Neural progenitor cell (in vitro differentiated cells): ENCODE data around the gene VPS13D. TPM values are rescaled to one million over a fixed set of nuclear protein-coding genes. Genes with fewer than 3 reads are reported as not detected.

Experiments
- DNase-seq: peaks from one replicate; pipeline ENCODE4 v3.0.0-alpha.2; 2016; ENCODE audit warnings: low spot score
- H2AFZ ChIP-seq: fragments of 200-600 bp; sonication (generic); replicated peaks from 2 replicates; pipeline ENCODE4 v1.6.1; 2016; ENCODE audit warnings: antibody characterized with exemption
- H3F3A ChIP-seq: fragments of 200-600 bp; sonication (generic); 2 replicates; pipeline ENCODE4 v1.6.1; 2016; ENCODE audit warnings: antibody characterized with exemption, low read depth
- H3K27ac ChIP-seq: fragments of 200-600 bp; sonication (generic); 2 replicates; pipeline ENCODE4 v1.5.1; 2016; ENCODE audit warnings: mild to moderate bottlenecking
- H3K27me3 ChIP-seq: fragments of 200-600 bp; sonication (generic); 2 replicates; pipeline ENCODE4 v1.6.1; 2016; ENCODE audit warnings: mild to moderate bottlenecking, moderate library complexity
- H3K36me3 ChIP-seq: fragments of 200-600 bp; sonication (generic); 2 replicates; pipeline ENCODE4 v1.5.1; 2016
- H3K4me1 ChIP-seq: fragments of 200-600 bp; sonication (generic); 2 replicates; pipeline ENCODE4 v1.6.1; 2016; ENCODE audit warnings: mixed run types
- H3K4me2 ChIP-seq: fragments of 200-600 bp; sonication (generic); 2 replicates; pipeline ENCODE4 v1.6.1; 2016
- H3K4me3 ChIP-seq: fragments of 200-600 bp; sonication (generic); 2 replicates; pipeline ENCODE4 v1.5.1; 2016
- H3K79me2 ChIP-seq: fragments of 200-600 bp; sonication (generic); 2 replicates; pipeline ENCODE4 v1.6.1; 2016; ENCODE audit warnings: low read depth
- H3K9ac ChIP-seq: fragments of 200-600 bp; sonication (generic); 2 replicates; pipeline ENCODE4 v1.6.1; 2016
- H3K9me3 ChIP-seq: fragments of 200-600 bp; sonication (generic); 2 replicates; pipeline ENCODE4 v1.5.1; 2016; ENCODE audit warnings: low read depth
- H4K20me1 ChIP-seq: fragments of 200-600 bp; sonication (generic); 2 replicates; pipeline ENCODE4 v1.6.1; 2016; ENCODE audit warnings: low read depth
- H3K27ac Mint-ChIP-seq: 3 replicates; pipeline ENCODE4 v1.8.0; 2021; ENCODE audit warnings: mixed read lengths
- H3K27me3 Mint-ChIP-seq: 2 replicates; pipeline ENCODE4 v1.8.0; 2022; ENCODE audit warnings: low read depth, mild to moderate bottlenecking, inconsistent platforms, moderate library complexity, mixed read lengths; ENCODE audit not compliant: insufficient read depth
- H3K36me3 Mint-ChIP-seq: 3 replicates; pipeline ENCODE4 v1.8.0; 2021; ENCODE audit warnings: mixed read lengths
- H3K4me1 Mint-ChIP-seq: 3 replicates; pipeline ENCODE4 v1.8.0; 2021; ENCODE audit warnings: mixed read lengths
- H3K4me3 Mint-ChIP-seq: 3 replicates; pipeline ENCODE4 v1.8.0; 2021; ENCODE audit warnings: mild to moderate bottlenecking, moderate library complexity, mixed read lengths
- H3K9me3 Mint-ChIP-seq: 3 replicates; pipeline ENCODE4 v1.8.0; 2020; ENCODE audit warnings: mixed read lengths
- EZH2 ChIP-seq: fragments of 200-600 bp; sonication (generic); IDR thresholded peaks from 2 replicates; pipeline ENCODE4 v1.6.1; 2017; ENCODE audit warnings: antibody characterized with exemption, mild to moderate bottlenecking, moderate library complexity
- EZH2phosphoT487 ChIP-seq: fragments of 200-600 bp; sonication (generic); IDR thresholded peaks from 2 replicates; pipeline ENCODE4 v1.6.1; 2017; ENCODE audit warnings: antibody characterized with exemption
- total RNA-seq: library from RNA; depleted of rRNA; stranded (reverse); fragments of >200 nt; gene quantifications from 2 replicates; pipeline ENCODE4 v1.2.3, GENCODE V29; 2015; ENCODE audit warnings: low replicate concordance
- TF ChIP-seq, protein P1 (sequence below): fragments of 200-600 bp; sonication (generic); IDR thresholded peaks from 2 replicates; pipeline ENCODE4 v1.5.1; 2017; ENCODE audit warnings: antibody characterized with exemption, mild to moderate bottlenecking

The VPS13D gene
- total RNA-seq, 1 donor from 2014 or later = 16.4 TPM

DNA sequence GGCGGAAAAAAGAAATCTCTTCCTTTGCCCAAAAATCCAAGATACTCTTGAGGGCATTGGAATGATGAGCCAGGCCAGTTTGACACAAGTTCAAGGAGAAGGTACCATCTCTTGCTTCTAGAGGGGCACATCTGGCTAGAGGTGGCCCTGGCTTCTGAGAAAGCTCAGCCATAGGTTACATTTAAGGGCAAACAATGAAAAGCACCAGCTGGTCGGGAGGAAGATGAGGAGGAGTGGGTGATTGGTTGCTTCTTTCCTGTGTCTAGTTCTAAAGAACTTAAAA lies 256.2 kb downstream of the VPS13D start:
- no peak for TF ChIP-seq EZH2
- no peak for TF ChIP-seq EZH2phosphoT487
- TF ChIP-seq, protein P1, sequence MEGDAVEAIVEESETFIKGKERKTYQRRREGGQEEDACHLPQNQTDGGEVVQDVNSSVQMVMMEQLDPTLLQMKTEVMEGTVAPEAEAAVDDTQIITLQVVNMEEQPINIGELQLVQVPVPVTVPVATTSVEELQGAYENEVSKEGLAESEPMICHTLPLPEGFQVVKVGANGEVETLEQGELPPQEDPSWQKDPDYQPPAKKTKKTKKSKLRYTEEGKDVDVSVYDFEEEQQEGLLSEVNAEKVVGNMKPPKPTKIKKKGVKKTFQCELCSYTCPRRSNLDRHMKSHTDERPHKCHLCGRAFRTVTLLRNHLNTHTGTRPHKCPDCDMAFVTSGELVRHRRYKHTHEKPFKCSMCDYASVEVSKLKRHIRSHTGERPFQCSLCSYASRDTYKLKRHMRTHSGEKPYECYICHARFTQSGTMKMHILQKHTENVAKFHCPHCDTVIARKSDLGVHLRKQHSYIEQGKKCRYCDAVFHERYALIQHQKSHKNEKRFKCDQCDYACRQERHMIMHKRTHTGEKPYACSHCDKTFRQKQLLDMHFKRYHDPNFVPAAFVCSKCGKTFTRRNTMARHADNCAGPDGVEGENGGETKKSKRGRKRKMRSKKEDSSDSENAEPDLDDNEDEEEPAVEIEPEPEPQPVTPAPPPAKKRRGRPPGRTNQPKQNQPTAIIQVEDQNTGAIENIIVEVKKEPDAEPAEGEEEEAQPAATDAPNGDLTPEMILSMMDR = no peak
- Histone ChIP-seq H3K27ac (no peak overlapping the region), H3K27me3 (no peaks in the 10 kb centered on the region), H3K9me3 (no peaks in the 10 kb centered on the region), H3K9ac (no peak overlapping the region), H4K20me1 (no peaks in the 10 kb centered on the region), H3K4me1 (no peaks in the 10 kb centered on the region), H3K36me3 (no peaks in the 10 kb centered on the region), H3K4me2 (no peak overlapping the region), H2AFZ (no peak overlapping the region), H3F3A (peaks cover 10% of the 10 kb centered on the region), H3K4me3 (no peak overlapping the region), H3K79me2 (no peaks in the 10 kb centered on the region)
- Mint-ChIP-seq H3K4me3 (no peak overlapping the region), H3K36me3 (peaks cover 17% of the 10 kb centered on the region), H3K27ac (no peak overlapping the region), H3K4me1 (peaks cover 8% of the 10 kb centered on the region), H3K9me3 (peaks cover 8% of the 10 kb centered on the region), H3K27me3 (peaks cover 4% of the 10 kb centered on the region)
- DNase-seq = no peak

- H3K27me3 ChIP-seq = no peaks in the 10 kb centered on the region
- H3K4me3 Mint-ChIP-seq = no peak overlapping the region
- H3K4me3 ChIP-seq = no peak overlapping the region
- peaks cover 5% of the 10 kb centered on the region for H3K4me1 Mint-ChIP-seq
- no peaks in the 10 kb centered on the region for H4K20me1 ChIP-seq
- H3K79me2 ChIP-seq = no peaks in the 10 kb centered on the region
- no peak overlapping the region for H3K27ac Mint-ChIP-seq
- peaks cover 19% of the 10 kb centered on the region for H3K36me3 Mint-ChIP-seq
- H3K9me3 ChIP-seq = no peaks in the 10 kb centered on the region
- H3F3A ChIP-seq = peaks cover 10% of the 10 kb centered on the region
- H3K4me2 ChIP-seq = no peak overlapping the region
- TF ChIP-seq, protein P1 = no peak
- TF ChIP-seq EZH2phosphoT487 (no peak), EZH2 (no peak)
- no peaks in the 10 kb centered on the region for H3K4me1 ChIP-seq
- no peak overlapping the region for H3K9ac ChIP-seq
- no peak overlapping the region for H2AFZ ChIP-seq
- peaks cover 4% of the 10 kb centered on the region for H3K27me3 Mint-ChIP-seq
- no peak overlapping the region for H3K27ac ChIP-seq
- H3K36me3 ChIP-seq = no peaks in the 10 kb centered on the region
- H3K9me3 Mint-ChIP-seq = peaks cover 13% of the 10 kb centered on the region
- DNase-seq = no peak
Measured at GRCh38 chr1:12486401-12487005, 256.7 kb downstream of the VPS13D start.

GRCh38 chr1:12487520-12487919 lies 257.7 kb downstream of the VPS13D start:
- Histone ChIP-seq H3K4me3 (no peak overlapping the region), H3K36me3 (no peaks in the 10 kb centered on the region), H2AFZ (no peak overlapping the region), H3K27me3 (no peaks in the 10 kb centered on the region), H3K4me2 (no peak overlapping the region), H3K79me2 (no peaks in the 10 kb centered on the region), H3F3A (peaks cover 10% of the 10 kb centered on the region), H3K9me3 (no peaks in the 10 kb centered on the region), H4K20me1 (no peaks in the 10 kb centered on the region), H3K9ac (no peak overlapping the region), H3K4me1 (no peaks in the 10 kb centered on the region), H3K27ac (no peak overlapping the region)
- no peak overlapping the region for H3K27ac Mint-ChIP-seq
- DNase-seq = no peak
- peaks cover 4% of the 10 kb centered on the region for H3K27me3 Mint-ChIP-seq
- H3K4me3 Mint-ChIP-seq = no peak overlapping the region
- peaks cover 14% of the 10 kb centered on the region for H3K9me3 Mint-ChIP-seq
- TF ChIP-seq EZH2phosphoT487 (no peak), EZH2 (no peak)
- TF ChIP-seq, protein P1 = no peak
- peaks cover 5% of the 10 kb centered on the region for H3K4me1 Mint-ChIP-seq
- H3K36me3 Mint-ChIP-seq = peaks cover 22% of the 10 kb centered on the region
